NOMO-1 treated with DMSO at 0.1 percent for 48 hours (cell line): ENCODE data around the gene ATF7.
"Not testable (repeated sequence)": the region's sequence is repeated elsewhere in the genome, so short reads cannot be mapped to it uniquely, and the experiment has no call there.

ENCODE experiments used
- DNase-seq: peaks from one replicate; lab custom pipeline; 2025; ENCODE audit not compliant: unreplicated experiment; lab: John Stamatoyannopoulos, UW

Gene ATF7

DNA sequence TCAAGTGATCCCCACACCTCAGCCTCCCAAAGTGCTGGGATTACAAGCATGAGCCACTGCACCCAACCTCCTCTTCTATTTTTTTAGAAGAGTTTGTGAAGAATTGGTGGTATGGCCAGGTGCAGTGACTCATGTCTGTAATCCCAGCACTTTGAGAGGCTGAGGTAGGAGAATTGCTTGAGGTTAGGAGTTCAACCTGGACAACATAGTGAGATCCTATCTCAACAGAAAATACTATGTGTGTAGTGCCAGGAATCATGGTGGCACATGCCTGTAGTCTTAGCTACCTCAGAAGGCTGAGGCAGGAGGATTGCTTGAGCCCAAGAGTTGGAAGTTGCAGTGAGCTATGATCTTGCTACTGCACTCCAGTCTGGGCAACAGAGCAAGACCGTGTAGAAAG lies 5.5 kb upstream of the ATF7 start:
- DNase-seq: no peak

DNA sequence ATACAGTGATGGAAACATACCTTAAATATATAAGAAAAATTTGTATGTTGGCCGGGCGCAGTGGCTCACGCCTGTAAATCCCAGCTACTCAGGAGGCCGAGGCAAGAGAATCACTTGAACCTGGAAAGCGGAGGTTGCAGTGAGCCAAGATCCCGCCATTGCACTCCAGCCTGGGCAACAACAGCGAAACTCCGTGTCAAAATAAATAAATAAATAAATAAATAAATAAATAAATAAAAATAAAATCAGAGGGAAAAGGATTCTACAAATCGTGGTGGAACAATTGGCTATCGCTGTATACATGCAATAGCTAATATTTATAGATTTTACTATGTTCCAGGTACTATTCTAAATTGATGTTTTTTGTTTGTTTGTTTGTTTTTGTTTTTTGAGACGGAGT lies 1.7 kb upstream of the ATF7 start:
- DNase-seq: no peak

DNA sequence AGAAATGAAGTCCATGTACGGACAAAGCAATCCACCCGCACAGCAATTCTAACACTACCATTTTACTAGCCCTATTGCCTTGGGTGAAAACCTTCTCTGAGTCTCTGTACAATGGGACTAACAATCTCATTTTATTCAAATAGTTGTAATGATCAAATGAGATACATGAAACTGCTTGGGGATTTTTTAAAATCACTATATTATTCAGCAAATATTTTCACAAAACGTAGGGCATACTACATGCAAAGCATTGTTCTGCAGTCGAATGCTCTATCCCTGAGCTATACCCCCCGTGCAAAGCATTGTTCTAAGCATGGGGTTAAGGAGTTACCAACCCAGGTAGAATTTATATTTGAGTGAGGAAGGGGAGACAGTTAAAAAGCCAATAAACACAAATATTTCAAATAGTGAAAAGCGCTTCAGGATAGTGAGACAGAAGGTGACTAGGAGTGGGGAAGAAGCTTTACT lies 554 bp upstream of the ATF7 start:
- peak; percentile 18 for DNase-seq

DNA sequence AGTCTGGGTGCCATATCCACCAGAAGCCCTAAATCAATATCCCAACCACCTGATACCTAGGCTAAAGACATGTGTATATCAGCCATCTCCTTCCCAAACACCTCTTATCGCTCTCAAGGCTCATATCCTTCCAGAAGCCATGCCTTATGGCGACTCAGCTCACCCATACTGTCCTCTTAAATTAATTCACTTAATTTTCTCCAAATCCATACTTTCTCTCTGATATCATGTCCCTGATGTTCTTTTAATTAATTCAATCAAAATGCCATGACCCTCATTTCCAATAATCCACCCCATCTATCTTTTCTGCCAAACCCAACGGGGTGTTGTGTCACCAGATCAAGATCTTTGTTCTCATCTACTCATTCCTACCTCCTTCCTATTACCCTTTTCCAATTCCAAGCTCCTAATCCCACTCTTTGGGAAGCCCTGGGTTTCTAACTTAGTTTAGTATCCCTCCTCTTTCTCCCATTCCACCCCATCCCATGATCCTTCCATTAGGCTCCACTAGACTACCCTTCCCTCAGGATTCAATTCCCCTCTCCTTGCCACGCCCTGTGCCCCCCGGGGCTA lies 723 bp downstream of the ATF7 start:
- no peak for DNase-seq

DNA sequence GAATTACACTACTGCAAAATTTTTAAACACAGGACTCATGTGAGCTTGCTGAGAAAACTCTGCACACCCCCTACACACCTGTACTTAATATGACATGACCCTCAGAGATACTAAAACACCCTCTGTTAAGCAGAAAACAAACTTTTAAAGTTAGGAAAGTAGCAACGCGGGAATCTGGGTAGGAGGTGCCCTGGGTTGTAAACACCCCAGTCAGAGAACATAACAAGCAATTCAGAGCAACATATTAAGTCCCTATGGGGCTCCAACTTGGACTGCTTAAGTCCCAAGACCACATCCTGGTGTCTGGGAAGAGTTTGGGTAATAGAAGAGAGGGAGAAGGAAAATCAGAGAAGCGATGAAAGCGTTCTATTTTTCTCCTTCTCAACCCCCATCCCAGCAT lies 1.2 kb downstream of the ATF7 start:
- DNase-seq: no peak

DNA sequence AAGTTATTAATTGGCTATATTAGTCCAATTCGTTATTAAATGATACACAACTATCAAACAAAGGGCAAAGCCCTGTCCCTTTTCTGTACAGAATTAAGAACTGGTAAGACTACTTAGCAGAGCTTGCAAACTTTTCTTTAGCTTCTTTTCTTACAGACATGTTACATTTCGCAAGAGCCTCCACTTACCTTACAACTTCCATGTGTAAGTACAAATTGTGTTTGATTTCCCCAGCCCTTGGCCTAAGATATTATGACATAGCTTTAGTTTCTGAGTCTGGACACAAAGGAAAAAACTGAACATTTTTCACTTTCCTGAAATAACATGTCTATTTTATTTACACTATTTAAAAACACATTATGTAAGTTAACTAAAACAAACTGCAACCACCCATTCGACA lies 1.7 kb downstream of the ATF7 start:
- peak; percentile 45 for DNase-seq

DNA sequence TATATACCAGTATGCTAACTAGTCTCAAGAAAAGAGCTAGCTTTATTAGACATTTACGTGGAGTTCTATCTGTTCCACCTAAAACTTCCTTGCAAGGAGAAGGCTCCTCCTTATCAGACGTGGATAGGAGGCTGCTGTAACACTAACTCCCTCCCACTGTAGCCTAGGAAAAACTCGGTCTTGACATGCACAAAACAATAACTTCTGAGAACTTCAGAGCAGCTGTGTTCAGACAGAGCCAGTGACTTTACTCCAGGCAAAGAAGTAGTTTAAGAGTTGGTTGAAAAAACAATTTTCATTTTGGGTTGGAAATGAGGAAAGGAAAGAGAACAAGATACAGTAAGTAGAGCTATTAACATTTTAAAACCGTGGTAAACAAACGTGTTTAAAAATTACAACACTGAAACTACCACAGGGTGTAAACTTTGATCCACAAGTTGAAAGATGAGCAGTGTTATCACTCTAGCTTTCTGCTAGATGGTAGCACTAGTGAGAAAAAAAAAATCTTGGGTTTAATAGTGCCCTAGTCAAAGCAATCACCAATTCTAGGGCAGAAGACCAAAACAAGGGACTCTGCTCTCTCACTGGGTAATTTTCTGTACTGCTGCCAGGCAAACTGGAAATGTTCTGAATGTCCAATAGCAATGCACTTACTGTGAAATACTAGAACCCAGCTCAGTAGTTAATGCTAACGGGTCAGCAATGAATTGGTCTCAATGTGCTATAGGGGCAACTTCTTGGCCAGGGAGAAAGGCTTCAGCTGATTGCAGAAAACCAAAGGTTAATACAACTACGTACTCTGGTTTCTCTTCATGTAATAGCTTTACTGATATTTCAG lies 2.4 kb downstream of the ATF7 start:
- DNase-seq: no peak

DNA sequence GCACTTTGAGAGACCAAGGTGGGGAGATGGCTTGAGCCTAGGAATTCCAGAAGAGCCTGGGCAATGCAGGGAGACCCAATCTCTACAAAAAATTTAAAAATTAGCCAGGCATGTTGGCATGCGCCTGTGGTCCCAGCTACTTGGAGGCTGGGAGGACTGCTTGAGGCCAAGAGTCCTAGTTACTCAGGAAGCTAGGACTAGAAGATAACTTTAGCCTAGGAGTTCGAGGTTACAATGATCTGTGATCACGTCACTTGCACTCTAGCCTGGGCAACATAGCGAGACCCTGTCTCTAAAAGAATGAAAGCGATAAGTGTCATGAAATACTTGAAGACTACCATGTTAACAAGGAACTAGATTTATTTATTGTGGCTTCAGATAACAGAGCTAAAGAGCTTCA lies 3.5 kb downstream of the ATF7 start:
- DNase-seq: no peak

DNA sequence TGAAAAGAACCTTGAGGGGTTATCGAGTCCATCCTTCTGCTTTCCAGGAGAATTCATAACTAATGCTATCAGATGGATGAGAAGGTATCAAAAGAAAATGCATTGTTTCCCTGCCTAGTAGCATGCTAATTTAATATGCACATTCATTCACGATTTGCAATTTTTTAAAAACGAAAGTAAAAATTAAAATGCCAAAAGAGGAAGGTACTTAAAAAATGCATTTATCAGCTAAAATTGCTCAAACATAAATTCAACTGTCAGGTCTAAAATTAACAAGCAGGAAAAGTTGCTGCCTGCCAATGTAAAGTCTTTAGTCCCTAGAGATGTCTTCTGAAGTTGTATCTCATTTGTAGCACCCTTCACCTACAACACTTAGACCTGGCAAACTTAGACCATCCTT lies 7.9 kb downstream of the ATF7 start:
- DNase-seq: peak; percentile 92

DNA sequence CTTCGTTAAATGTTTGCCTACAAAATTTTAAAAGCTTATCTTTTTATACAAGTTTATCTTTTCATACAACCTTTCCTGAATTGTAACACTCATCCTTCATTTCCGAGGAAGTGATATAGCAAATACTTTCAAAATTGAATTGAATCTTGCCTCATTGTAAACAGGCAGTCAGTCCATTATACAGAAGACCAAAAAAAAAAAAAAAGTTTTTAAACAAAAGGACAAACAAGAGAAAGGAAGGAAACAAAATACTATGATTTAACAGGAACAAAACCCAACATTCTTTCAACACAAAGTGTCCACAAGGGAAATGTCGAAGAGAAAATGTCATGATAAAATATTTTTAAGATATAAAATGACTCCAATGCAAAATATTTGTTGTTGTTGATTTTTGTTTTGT lies 8.5 kb downstream of the ATF7 start:
- no peak for DNase-seq

DNA sequence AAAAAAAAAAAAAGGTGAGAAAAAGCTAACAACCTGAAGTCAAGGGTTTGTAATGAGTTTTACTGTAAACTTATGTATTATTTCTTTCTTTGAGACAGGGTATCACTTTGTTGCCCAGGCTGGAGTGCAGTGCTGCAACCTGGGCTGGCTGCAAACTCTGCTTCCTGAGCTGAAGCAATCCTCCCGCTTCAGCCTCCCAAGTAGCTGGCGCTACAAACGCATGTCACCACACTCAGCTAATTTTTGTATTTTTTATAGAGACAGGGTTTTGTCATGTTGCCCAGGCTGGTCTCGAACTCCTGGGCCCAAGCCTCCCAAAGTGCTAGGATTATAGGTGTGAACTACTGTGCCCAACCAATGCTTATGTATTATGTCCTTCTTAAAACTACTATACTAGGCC lies 9.2 kb downstream of the ATF7 start:
- DNase-seq: peak; percentile 16

DNA sequence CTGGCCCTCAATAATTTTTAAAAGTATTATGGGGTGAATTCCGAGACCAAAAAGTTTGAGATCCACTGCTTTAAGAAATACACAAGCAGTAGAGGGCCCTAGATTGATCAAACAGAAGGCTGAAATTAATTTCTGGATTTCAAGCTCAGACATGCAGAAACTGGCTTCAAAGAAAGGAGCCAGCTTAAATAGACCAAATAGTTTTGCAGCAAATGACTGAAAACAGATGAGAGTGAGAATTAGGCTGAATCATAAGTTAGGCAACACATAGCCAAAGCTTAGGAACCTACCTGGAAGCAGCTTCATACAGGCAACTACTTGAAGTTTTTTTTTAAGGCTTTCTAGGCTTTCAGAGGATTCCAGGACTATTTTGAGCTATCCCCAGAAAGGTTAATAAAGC lies 12.4 kb downstream of the ATF7 start:
- no peak for DNase-seq

DNA sequence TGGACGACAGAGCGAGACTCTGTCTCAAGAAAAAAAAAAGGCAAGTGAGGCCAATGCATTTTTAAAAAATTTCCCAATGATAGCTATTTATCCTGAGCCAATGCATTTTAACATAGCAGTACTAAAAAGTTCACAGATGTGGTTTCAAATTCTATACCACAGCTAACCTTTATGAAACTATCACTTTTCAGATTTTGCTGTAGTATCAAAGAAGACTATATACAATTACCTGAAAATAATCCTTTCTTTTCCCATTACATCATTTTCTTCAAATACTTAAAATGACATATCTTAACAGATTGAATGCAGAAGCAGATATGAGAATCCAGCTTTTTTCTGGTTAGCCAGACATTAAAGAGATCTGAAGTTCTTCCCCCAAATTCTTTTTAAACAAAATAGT lies 13.2 kb downstream of the ATF7 start:
- no peak for DNase-seq

DNA sequence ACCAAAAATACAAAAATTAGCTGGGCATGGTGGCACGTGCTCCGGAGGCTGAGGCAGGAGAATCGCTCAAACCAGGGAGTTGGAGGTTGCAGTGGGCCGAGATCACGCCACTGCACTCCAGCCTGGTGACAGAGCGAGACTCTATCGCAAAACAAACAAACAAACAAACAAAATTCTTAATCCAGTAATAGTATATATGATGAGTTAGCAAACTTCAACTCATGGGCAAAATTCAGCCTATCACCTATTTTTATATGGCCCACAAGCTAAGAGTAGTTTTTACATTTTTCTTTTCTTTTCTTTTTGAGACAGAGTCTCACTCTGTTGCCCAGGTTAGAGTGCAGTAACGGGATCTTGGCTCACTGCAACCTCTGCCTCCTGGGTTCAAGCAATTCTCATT lies 14.9 kb downstream of the ATF7 start:
- DNase-seq: no peak

DNA sequence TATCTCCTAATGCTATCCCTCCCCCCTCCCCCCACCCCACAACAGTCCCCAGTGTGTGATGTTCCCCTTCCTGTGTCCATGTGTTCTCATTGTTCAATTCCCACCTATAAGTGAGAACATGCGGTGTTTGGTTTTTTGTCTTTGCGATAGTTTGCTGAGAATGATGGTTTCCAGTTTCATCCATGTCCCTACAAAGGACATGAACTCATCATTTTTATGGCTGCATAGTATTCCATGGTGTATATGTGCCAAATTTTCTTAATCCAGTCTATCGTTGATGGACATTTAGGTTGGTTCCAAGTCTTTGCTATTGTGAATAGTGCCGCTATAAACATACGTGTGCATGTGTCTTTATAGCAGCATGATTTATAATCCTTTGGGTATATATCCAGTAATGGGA lies 19.5 kb downstream of the ATF7 start:
- not testable (repeated sequence) for DNase-seq

DNA sequence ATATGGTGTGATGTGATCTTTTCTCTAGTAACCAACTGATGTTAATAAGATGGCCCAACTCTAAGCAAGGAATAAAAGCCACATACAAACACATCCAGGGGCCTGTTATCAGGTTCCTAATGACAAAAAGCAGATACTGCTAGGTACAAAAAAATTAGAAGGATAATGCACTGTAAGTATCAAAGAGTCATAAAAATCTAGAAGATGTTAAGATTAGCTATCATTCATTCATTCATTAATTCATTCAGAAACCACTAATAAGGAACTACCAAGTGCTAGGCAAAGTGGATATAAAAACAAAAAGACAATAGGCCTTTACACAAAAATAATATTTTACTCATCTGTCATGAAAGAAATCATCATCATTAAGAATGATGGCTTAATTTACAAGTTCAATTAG lies 21.6 kb downstream of the ATF7 start:
- DNase-seq: no peak

DNA sequence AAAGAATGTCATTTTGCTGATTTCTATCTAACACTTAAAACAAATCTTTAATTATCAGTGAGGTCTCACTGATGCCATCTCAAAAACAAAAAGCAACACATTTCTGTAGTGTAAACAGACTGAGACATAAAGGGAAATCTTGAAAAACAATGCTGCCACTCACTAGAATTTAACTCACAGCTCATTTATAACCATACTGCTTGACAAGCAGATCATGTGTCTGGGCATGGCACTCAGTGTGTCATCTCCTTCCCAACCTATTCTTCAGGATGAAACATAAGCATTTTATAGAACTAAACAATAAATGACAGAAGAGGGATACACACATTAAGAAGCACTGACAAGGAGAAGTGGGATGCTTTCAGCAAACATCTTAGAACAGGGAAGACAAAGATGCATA lies 22.4 kb downstream of the ATF7 start:
- DNase-seq: no peak

DNA sequence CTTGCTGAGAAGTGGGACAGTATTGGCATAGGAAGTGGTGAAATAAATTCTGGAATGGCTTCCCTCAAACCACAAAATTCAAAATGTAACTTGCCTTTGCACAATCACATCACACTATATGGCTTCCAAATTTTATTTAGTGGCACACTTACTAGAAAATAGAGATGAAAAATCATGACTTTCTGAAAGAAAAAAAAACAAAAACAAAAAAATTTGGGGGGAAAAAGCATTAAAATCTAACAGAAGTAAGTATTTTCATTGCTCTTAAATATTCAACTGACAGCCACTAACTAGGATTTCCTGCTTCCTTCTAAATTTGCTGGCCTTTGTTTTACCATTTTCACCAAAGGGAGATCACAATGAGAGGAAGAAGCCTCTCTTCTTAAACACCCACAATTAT lies 23.0 kb downstream of the ATF7 start:
- DNase-seq: no peak

DNA sequence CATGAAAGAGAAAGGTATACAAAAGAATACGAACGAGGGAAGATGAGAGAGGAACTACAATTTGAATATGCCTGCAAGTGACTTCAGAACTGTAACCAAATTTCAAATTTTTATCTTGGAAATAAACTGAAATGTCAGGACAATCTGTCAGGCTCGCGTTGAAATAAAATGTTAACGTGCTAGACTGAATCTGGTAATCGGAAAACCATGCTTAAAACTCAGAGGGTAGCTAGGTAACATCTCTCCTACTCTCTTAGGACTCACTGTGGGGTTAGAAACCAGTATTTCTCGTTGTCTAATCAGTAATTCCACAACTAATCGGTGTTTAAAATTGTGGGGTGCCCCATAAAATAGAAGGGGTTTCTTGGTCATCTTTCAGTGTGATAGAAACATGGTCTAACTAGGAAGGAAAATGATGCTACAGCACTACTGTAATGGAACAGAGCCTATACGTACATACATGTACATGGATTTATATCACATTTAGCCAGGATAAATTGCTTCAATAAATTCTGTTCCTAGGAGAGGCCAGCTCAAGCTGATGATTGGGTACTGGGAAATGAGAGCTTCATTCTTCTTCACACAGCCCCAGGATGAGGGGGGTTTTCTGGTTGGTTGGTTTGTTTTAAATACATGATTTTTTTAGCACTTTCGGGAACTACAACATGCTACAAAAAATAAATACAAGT lies 23.9 kb downstream of the ATF7 start:
- no peak for DNase-seq

DNA sequence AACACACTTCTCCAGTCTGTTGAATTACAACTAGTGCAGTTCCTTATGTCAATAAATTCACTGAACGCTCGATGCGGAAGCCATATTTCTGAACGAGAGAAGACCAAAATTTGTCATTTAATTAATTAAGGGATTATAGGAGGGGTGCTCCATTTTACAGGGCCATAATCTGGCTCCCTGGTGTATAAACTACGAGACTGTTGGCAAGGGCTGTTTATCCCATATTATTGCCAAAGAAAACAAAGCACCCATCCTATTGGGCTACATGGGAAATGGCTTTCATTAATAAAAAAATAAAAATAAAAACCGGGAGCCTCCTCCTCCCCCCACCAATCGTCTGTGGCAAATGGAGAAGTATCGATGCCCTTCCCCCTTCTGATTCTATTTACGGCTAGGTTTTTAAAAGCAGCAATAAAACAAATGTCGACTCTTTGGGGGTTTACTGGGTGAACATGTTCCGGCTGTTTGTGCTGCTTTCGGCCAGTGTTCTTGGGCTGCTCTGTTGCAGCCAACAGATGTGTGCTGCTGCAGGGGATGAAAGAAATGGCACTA lies 24.8 kb downstream of the ATF7 start:
- DNase-seq: peak; percentile 37

DNA sequence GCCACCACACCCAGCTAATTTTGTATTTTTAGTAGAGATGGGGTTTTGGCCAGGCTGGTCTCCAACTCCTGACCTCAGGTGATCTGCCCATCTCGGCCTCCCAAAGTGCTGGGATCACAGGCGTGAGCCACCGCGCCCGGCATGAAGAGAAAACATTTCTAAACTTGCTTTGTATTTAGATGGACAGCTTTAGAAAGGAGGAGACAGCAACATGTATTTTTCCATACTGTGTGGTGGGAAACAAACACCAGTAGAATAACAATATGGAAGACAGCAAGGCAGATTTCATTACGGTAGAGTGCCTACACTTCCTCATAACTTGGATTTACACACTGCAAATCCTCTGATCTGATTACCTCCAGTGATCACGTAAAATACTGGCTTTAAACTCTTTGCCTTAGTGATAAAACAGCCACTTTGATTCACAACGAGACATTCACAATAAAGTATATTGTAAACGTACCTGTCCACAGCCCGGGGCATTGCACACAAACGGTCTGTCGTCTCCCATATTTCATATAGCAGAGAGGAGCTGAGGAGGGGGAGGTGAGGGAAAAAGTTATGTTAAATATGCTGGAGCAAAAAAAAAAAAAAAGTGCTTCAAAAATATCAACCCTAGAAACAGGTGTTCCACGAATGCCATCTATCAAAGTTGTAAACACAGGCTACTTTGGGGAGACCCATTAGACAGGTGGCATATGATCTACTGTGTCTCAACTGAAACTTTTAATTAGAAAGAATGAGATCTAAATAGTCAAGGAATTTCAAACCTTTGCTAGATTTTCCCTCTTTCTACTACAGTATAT lies 25.5 kb downstream of the ATF7 start:
- DNase-seq: no peak
